GM18526 (cell line): ENCODE data around the gene TFG.

ENCODE experiments used
- POLR2A ChIP-seq: IDR thresholded peaks from 3 replicates; pipeline ENCODE4 v1.6.1; 2011; ENCODE audit not compliant: insufficient read length; ENCODE audit errors: extremely low read depth

Gene TFG

DNA sequence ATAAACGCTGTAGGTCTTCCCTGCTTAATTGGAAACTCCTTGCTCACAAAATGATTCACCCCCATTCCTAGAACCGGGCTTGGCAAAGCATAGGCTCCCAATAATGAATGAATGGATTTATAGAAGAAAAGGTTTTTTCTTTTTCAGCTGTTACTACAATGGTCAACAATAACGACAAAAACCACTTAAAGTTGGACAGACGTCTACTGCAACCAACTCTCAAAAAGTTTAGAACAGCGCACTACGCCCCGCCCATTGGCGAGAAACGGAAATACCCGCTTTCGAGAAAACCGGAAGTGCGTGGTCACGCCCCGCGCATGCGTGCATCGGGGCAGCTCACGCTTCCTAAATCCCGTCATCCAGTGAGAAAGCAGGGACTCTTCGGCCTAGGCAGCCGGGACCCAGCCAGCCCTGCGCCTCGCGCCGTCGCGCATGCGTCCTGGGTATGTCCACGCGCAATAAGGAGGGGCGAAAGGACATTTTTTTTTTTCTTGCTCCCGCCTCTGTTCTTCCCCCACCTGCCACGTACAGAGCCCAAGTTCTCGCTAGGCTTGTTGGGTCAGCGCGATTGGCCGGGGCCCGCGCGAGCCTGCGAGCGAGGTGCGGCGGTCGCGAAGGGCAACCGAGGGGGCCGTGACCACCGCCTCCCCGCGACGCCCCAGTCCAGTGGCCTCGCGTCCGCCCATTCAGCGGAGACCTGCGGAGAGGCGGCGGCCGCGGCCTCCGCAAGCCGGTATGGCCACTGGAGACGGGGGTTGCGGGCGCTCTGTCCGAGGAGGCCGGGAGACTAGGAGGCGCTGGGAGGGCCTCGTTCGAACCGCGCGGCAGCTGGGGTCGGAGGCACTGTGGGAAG lies at the start of gene TFG:
TSS of gene TFG (plus strand) at position 506 of the 853 bp plus-strand sequence. CDS start 4,192 bp downstream, outside the sequence.
- peak; percentile 71 for TF ChIP-seq POLR2A

DNA sequence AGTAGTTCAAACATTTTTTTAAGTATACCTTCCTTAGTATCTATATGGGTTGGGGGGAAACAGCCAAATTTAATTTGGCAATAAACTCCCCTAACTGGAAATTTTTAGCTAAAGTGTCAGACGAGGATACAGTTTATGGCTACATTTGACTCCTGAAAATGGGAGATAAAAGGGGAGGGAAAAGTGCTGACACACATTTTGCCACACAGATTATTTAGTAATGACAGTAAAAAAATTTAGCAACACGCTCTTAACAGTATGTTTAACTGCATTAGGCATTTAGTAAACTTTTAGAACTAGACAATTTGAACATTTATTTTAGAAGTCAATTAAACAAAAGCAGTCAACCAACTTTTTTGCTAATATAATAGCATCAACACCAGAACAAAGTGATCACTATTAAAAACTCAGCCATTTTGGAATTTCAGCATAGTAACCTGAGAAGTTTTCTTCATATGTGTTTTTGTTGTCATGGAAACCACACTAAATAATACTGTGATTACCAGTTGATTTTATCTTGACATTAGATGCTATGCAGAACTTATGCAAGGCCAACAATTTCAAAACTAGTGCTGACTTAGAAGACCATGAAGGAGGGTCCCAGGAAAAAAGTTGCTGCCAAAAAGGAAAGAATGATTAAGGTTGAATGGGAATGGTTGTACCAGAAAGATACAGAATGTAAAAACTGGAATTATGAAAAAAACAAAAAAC lies 47.0 kb upstream of the TFG start:
- TF ChIP-seq POLR2A = no peak

DNA sequence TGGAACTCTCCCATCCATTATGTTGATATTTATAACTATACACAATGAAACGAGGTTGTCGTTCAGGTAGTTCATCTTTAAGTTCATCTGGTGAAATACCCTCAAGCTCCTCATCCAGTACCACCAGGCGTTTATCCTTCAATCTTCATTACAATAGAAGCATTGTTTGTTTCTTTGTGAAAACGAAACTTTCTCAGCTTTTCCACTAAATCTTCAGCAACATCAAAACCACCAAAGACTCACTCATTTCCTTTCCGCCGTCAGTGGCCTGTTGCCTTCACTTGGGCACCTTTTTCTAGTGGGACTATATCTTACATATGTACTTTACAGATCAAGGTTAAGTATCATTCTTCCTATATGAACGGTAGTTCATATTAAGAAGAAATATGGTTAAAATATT lies 44.1 kb upstream of the TFG start:
- TF ChIP-seq POLR2A = no peak

GRCh38 chr3:100681496-100681895 lies 27.8 kb upstream of the TFG start:
- no peak for TF ChIP-seq POLR2A

- no peak for TF ChIP-seq POLR2A
These were observed 27.0 kb upstream of the TFG start for GRCh38 chr3:100682056-100682853.

DNA sequence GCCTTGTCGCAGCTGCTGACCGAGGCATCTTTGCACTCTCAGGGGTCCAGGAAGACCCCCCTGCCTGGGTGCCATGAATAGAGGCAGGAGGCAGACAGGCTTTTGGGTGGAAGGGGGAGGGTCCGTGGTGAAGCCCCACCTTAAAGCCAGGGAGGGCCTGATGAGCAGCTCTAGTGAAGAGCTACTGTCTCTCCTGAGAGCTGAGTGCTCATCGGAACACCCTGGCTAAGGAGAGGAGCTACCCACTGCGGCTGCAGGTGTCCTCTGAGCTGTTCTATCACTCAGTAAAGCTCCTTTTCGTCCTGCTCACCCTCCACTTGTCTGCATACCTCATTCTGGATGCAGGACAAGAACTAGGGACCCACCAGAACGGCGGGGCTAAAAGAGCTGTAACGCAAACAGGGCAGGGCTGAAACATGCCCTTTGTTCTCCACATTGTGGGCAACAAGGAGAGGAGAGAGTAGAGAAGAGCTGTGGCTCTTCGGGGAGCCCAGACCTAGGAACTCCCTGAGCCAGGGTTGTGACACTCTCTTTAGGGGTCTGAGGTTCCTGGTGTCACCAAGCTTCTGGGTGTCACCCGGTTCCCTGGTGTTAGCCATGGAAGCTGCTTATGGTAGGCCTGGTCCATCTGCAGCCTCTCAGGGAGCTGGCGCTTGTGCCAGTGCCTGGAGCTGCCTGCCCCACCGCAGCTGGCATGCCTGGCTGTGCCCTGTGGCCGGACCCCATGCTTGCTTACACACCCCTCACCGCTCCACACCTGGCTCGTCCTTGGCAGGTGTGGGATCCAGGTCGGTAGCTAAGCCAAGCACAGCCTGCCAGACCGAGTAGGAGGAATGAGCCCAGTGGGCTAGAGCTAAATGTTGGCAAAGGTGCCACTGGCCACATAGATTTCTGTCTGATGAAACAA lies 26.2 kb upstream of the TFG start:
- TF ChIP-seq POLR2A = no peak

GRCh38 chr3:100693225-100693624 lies 16.1 kb upstream of the TFG start:
- no peak for TF ChIP-seq POLR2A

DNA sequence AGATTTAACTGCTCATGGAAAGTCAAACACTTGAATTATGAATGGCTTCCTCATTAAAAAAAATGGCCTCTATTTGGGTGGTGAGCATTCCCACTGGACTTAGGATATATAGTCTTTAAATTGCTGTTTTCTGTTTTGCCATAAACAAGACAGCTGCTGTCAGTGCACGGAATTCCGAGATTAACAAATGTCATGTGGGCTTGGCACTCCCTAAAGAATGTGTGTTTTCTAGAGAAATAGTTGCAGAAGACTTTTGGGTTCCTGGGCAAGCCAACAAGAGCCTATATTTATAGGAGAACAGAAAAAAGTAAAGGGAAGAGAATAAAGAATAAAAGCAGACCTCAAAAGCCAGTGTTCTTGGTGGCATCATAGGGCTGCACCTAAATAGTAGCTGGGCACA lies 13.6 kb upstream of the TFG start:
- no peak for TF ChIP-seq POLR2A

- no peak for TF ChIP-seq POLR2A
These were observed 13.1 kb upstream of the TFG start for GRCh38 chr3:100696161-100696560.

GRCh38 chr3:100697172-100697571 lies 12.1 kb upstream of the TFG start:
- no peak for TF ChIP-seq POLR2A

DNA sequence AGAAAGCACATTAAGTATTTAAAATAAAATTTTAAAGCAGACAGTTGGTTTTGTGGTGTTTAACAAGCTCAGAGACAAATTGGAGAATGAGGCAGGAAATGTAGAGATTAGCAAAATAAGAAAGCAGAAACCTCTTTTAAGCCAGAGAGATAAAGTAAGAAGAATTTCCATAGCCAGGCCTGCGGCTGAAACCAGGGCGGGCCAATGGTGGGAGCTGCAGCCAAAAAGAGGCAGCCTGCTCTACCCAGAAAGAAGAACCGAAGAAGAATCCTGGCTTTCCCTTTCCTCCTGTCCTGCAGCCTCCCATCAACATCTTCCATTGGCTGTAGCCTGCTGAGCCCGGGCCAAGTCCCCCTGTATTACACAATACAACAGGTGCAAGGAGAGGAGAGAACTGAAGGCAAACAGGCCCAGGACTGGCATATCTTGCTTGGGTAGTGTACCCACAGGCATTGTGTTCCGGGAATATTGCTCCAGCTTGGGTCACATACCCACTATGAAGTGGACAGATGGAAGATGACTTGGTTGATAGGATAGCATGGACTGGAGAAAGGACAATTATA lies 11.5 kb upstream of the TFG start:
- no peak for TF ChIP-seq POLR2A

DNA sequence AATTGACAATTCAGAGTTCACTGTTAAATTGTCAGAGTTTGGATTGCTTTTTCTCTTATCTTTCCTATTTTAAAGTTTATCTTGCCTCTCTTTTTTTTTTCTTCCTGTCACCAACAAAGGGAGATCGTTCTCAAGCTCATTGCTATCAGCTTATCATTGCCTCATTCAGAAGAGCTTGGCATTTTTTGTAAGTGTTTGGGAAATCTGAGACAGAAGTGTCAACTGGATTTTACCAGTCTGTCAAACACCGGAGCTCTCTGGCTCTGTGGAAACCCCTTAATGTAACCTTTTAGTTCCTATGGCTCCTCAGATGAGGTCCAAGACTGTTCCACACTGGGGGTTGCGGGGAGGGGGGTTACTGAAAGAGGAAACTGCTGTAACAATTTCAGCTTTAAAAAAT lies 10.6 kb upstream of the TFG start:
- no peak for TF ChIP-seq POLR2A

GRCh38 chr3:100700708-100701107 lies 8.6 kb upstream of the TFG start:
- no peak for TF ChIP-seq POLR2A
